Prostate gland (tissue), 2 donors: Measurements from ENCODE around the gene NT5DC4.

Experiments used
- CTCF ChIP-seq, 4 experiments: fragments of 200-600 bp in 2 of 4; fragments of 450-650 bp in 2 of 4; sonication (generic) in 2 of 4; IDR thresholded peaks; 1 replicate in 3 of 4; 2 replicates in 1 of 4; pipeline ENCODE4 v1.5.1; 2016 to 2019; ENCODE audit warnings: antibody characterized with exemption in 4 of 4, mild to moderate bottlenecking in 2 of 4, moderate library complexity in 2 of 4
- POLR2A ChIP-seq: fragments of 450-650 bp; IDR thresholded peaks from one replicate; pipeline ENCODE4 v1.6.1; 2016; ENCODE audit warnings: antibody characterized with exemption, mild to moderate bottlenecking
- POLR2AphosphoS5 ChIP-seq: sonication (generic); formaldehyde crosslinking; IDR thresholded peaks from one replicate; pipeline ENCODE4 v1.6.1; 2017; ENCODE audit warnings: antibody characterized with exemption

DNA sequence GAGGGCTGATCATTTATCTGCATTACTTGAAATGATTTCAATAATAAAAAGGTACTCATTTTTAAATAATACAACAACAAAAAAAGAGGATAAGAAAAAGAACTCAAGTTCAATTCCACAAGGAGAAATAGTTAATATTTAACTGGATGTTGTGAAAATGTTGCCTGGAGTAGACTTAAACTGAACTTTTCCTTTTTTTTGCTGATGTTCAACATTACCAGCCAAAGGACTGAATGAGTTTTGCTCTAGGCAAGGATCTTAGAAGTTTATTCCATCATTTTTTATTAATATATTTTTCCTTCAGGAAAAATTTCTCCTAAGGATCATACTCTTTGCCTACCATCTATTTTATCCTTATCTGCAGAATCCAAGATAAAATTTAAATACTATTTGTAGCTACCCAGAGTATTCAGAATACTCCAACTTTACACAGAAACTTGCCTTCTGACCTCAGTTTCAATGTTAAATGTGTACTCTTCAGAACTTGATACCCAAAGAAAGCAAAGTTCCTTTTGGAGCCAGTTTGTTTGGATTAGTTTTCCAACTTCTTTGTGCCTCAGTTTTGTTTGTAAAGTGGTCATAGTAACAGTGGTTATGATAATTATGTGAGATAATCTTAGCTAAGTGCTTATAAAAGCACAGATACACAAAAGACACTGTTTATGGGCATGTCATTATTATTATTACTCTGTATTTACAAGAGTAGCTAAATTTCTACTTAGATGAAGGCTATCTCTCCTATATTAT, 30.8 kb downstream of the NT5DC4 start:
- TF ChIP-seq CTCF (IDR thresholded peaks at IDR 0.05) = no peak
- no peak for TF ChIP-seq POLR2AphosphoS5
- TF ChIP-seq POLR2A = no peak
